C4-2B (cell line): ENCODE data around the gene STIM1.

ENCODE experiments used
- ZFX ChIP-seq: fragments of 450-650 bp; IDR thresholded peaks from 2 replicates; pipeline ENCODE4 v1.6.1; 2017
- TF ChIP-seq, protein P1 (sequence below): fragments of 450-650 bp; conservative IDR thresholded peaks from 2 replicates; pipeline ENCODE4 v1.5.1; 2017; ENCODE audit warnings: mild to moderate bottlenecking

DNA sequence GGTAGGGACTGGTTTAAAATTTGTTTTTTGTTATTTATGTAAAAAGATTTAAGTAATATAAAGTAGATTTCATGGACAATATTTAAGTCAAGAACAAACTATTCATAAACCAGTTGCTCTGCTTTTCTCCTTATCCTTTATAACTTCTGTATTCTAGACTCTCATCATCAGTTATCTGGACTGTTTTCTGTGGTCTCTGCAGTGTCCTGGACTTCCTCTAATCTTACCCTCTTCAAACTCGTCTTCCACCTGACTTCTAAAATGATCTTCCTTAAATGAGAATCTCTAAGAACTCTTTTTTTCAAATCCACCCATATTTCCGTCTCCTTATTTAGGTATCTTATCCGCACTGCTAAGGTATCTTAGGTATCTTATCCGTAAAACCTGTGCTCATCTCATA, 247.2 kb downstream of the STIM1 start:
- TF ChIP-seq, protein P1, sequence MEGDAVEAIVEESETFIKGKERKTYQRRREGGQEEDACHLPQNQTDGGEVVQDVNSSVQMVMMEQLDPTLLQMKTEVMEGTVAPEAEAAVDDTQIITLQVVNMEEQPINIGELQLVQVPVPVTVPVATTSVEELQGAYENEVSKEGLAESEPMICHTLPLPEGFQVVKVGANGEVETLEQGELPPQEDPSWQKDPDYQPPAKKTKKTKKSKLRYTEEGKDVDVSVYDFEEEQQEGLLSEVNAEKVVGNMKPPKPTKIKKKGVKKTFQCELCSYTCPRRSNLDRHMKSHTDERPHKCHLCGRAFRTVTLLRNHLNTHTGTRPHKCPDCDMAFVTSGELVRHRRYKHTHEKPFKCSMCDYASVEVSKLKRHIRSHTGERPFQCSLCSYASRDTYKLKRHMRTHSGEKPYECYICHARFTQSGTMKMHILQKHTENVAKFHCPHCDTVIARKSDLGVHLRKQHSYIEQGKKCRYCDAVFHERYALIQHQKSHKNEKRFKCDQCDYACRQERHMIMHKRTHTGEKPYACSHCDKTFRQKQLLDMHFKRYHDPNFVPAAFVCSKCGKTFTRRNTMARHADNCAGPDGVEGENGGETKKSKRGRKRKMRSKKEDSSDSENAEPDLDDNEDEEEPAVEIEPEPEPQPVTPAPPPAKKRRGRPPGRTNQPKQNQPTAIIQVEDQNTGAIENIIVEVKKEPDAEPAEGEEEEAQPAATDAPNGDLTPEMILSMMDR, result no peak
- TF ChIP-seq ZFX, result no peak
